GM19324 (cell line): ENCODE data around the gene MIAT.
"Not testable (repeated sequence)": the region's sequence is repeated elsewhere in the genome, so short reads cannot be mapped to it uniquely, and the experiment has no call there.

Source experiments
- ATAC-seq: cut with Tn5 transposase; IDR thresholded peaks from one replicate; pipeline ENCODE4 v1.9.1; 2021; ENCODE audit warnings: mild to moderate bottlenecking, moderate library complexity; ENCODE audit not compliant: unreplicated experiment, low FRiP score

Gene MIAT

DNA sequence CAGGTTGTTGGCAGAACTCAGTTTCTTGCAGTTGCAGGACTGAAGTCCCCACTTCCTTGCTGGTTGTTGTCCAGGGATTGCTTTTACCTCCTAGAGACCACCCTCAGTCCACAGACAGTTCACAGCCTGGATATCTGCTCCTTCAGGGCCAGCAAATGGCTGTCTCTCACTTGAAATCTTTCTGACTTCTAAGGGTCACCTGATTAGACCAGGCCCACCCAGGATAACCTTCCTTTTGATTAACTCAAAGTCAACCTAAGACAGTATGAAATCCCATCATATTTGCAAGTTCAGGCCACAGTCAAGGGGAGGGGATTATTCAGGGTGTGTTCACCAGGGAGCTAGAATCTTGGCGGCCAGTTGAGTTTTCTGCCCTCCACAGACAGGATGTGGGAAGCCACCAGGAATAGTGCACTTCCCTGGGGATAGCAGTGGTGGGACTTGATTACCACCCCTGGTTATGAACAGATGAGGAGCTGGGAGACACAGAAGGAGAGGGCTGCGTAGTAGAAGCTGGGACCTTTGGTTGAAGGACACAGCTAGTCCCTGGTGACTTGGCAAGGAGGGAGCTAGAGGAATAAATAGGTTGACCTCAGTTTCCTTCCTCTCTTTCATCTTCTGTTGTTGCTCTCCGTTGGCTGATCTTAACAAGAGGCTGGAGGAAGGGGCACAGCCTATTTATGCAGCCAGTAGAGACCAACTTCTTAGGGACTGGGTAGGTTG lies 33.4 kb downstream of the MIAT start:
- no peak for ATAC-seq

DNA sequence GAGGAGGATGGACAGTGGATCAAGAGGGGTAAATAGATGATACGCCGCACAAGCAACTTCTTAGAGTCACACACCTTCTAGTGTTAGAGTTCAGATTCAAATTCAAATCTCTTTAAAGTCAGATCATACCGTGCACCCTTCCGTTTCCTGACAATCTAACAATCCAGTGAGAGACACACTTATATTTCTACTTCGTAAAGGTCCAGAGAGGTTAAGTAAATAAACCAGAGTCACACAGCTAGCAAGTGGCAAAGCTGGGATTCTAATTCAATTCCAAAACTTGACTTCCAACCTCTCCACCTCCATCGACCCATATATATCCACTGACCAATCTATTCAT lies 34.0 kb downstream of the MIAT start:
- ATAC-seq, result no peak

GRCh38 chr22:26692215-26692614 lies 34.8 kb downstream of the MIAT start:
- ATAC-seq, result no peak

DNA sequence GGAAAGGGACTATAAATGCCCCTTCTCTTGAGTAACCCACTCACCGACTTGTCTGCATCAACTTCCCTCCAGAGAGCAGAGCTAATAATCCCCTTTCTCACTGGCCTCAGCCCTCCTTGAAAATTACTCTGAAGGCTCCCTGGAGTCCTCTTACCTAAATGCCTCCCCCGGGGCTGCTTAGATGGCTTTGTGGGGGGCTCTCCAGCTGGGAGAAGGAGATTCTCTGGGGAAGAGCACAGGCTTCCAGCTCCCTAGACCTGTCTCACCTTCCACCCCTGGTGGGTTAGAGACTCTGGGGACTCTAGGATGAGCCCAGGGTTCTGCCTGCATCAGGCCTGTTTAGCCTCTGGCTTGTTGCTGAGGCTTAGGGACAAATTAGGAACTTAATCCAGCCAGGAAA lies 39.8 kb downstream of the MIAT start:
- ATAC-seq, result no peak

- no peak for ATAC-seq
These were observed 43.1 kb downstream of the MIAT start for GRCh38 chr22:26700462-26700861.

DNA sequence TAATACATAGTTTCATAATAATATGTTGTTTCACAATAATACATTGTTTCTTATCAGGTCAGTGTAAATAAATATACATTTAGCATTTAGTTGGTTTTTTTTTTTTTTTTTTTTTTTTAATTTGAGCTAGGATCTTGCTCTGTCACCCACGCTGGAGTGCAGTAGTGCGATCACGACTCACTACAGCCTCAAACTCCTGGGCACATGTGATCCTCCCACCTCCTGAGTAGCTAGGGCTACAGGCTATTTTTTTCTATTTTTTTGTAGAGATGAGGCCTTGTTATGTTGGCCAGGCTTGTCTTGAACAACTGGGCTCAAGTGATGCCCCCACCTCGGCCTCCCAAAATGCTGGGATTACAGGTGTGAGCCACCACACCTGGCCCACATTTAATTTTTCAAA lies 43.5 kb downstream of the MIAT start:
- no peak for ATAC-seq

- ATAC-seq, result no peak
These were observed 43.9 kb downstream of the MIAT start for GRCh38 chr22:26701323-26701722.

GRCh38 chr22:26702906-26703830 lies 45.8 kb downstream of the MIAT start:
- no peak for ATAC-seq

DNA sequence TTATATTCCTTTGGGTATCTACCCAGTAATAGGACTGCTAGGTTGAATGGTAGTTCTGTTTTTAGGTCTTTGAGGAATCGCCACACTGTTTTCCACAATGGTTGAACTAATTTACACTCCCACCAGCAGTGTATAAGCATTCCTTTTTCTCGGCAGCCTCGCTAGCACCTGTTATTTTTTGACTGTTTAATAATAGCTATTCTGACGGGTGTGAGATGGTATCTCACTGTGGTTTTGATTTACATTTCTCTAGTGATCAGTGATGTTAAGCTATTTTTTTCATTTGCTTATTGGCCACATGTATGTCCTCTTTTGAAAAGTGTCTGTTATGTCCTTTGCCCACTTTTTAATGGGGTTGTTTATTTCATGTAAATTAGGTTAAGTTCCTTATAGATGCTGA lies 48.0 kb downstream of the MIAT start:
- ATAC-seq, result not testable (repeated sequence)

DNA sequence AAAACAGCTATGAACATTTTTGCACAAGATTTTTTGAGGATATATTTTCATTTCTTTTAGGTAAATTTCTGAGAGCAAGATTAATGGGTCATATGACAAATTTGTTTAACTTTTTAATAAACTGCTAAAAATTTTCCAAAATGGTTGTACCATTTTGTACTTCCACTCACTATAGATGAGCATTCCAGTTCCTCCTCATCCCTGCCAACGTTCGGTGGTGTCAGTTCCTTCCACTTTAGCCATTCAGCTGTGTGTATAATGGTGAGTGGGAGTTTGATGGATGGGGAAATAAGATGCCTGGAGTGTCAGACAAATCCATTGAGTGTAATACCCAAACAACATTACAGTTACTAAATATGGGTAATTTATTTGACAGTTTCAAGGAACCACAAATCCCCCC lies 49.7 kb downstream of the MIAT start:
- ATAC-seq, result no peak

GRCh38 chr22:26707581-26707980 lies 50.2 kb downstream of the MIAT start:
- no peak for ATAC-seq

DNA sequence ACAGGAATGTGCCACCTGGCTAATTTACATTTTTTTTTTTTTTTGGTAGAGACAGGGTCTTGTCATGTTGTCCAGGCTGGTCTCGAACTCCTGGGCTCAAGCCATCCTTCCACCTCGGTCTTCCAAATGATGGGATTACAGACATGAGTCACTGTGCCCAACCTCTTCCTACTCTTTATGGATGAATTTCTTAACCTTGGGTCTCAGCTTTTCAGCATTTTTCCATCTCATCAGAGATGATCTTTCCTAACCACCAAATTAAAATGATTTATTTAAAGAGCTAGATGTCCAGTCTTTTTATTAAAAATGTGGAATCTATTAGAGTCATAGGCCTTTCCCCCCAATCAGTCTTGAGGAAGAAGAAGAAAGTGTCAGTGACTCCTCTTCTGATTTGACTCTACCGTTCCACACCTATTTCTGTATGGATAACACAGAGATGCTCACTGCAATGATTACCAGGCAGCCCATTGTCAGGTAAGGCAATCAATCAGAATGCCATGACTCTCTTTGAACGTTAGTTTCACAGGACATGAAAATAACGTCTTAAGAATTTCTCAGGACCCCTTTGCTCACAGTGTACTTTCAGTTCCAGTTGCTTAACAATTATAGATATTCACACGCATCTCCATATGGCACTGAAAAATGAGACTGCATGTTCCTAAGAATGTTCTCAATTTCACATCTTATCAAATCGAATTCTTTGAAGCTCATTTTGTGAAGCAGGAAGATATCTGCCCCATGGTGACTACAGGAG lies 51.0 kb downstream of the MIAT start:
- no peak for ATAC-seq

- ATAC-seq, result no peak
These were observed 52.4 kb downstream of the MIAT start for GRCh38 chr22:26709617-26710390.

- no peak for ATAC-seq
These were observed 54.0 kb downstream of the MIAT start for GRCh38 chr22:26711205-26711963.

DNA sequence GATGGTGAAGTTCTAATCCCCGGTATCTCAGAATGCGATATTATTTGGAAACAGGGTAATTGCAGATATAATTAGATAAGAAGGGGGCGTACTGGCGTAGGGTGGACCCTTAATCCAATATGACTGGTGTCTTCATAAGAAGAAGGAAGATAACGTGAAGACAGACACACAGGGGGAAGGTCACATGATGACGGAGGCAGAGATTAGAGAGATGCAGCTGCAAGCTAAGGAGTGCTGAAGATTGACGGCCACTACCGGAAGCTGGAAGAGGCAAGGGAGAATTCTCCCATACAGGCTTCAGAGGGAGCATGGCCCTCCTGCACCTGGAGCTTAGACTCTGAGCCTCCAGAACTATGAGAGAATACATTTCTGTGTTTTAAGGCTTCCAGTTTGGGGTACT lies 54.8 kb downstream of the MIAT start:
- no peak for ATAC-seq

DNA sequence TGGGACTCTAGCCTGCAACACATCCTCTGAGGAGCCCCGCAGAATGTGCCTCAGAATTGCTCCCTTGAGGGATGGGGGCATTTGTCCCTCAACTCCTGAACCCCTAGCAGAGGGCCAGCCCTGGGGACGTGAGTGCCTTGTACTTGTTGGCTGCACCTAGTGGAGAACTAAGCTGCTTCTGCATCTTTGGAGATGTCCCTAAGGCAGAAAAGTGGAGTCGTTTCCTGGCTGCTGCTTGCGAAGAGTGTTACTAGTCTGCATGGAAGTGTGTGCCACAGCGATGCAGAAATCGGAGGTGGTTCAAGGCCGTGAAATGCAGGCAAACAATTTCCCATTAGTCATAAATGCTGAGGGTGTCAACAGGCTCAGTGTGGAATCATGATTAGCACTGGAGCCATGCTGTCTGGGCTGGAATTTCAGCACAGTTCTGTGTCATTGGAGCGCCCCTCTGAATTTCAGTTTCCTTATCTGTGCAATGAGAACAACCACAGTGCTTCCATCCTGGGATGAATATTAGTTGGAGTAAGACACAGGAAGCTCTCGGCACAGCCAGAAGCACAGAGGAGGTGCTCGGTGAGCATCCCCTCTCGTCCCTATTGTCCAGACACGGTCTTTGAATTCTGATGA lies 56.5 kb downstream of the MIAT start:
- no peak for ATAC-seq

DNA sequence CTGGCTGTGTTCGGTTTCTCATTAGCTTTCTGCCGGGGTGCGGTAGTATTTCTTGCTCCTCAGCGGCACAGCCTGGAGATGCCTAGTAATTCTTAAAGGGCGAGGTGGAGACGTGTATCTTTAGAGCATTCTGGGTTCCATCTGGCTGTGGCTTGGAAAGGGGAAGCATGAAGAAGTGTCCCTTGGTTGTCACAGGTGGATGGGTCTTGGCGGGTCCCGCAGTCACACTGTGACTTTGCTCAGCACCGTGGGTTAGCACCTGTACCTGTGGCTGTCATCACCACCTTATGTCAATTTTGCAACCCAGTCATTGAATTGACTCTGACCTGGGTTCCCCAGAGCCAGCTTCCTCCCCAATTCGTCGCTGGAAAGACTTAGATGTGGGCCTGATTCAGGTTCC lies 57.6 kb downstream of the MIAT start:
- no peak for ATAC-seq

DNA sequence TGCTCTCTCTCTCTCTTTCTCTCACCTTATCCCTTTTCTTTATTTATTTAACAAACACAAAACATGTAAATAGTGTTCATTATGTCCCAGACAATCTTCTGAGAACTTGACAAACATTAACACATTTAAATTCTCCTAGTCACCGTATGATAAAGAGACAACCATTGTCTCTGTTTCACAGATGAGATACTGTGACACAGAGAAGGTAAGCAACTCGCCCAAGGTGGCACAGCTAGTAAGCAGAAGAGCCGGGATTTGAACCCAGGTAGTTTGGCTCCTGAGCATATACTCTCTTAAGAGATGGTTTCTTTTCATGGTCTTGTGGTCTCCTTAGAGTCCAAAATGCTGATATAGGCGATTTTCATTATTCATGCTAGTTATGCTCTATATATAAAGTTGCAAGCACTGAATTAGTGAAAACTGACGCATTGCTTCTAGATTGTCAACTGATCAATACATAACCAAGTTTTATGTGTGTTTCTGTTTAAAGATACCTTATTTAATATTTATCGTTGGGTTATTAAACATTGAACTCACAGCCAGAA lies 58.1 kb downstream of the MIAT start:
- no peak for ATAC-seq

- ATAC-seq, result no peak
These were observed 61.1 kb downstream of the MIAT start for GRCh38 chr22:26718488-26718887.
